ENCODE measurements around the gene L3MBTL4.

Gene L3MBTL4

GRCh38 chr18:5942591-5942990 lies 472.1 kb downstream of the L3MBTL4 start:
- DNase-seq = no peak

- DNase-seq = no peak
Measured at GRCh38 chr18:5941890-5942289, 472.8 kb downstream of the L3MBTL4 start.

GRCh38 chr18:5939801-5940667 lies 474.7 kb downstream of the L3MBTL4 start:
- no peak for DNase-seq

GRCh38 chr18:5937795-5938194 lies 476.9 kb downstream of the L3MBTL4 start:
- no peak for DNase-seq

GRCh38 chr18:5937121-5937520 lies 477.6 kb downstream of the L3MBTL4 start:
- no peak for DNase-seq

- DNase-seq = no peak
Measured at GRCh38 chr18:5930789-5931188, 483.9 kb downstream of the L3MBTL4 start.

- no peak for DNase-seq
Measured at GRCh38 chr18:5918205-5918858, 496.4 kb downstream of the L3MBTL4 start.

- DNase-seq = no peak
Measured at GRCh38 chr18:5914951-5915350, 499.8 kb downstream of the L3MBTL4 start.

GRCh38 chr18:5914016-5914415 lies 500.7 kb downstream of the L3MBTL4 start:
- DNase-seq = no peak

- DNase-seq = no peak
Measured at GRCh38 chr18:5912566-5912965, 502.1 kb downstream of the L3MBTL4 start.

GRCh38 chr18:5909125-5909524 lies 505.6 kb downstream of the L3MBTL4 start:
- DNase-seq = no peak
